Posterior cingulate gyrus (tissue), 11 donors: ENCODE data around the gene ENOSF1.

ENCODE experiments used
- DNase-seq, 10 donors: peaks; one replicate each; pipeline versions ENCODE4 v3.0.0 to v3.0.0-alpha.2; 2020 to 2021; ENCODE audit warnings: mixed read lengths in 3 of 10
- intact Hi-C: fragments of 100-400 bp; cut with DNase I; formaldehyde crosslinking; loops from one replicate; pipeline ENCODE4 v1.15.1; 2023

ENOSF1 gene

GRCh38 chr18:677145-677544, 35.3 kb downstream of the ENOSF1 start:
- no peak for DNase-seq
- intact Hi-C loops, result no loop called here

GRCh38 chr18:676736-677135, 35.7 kb downstream of the ENOSF1 start:
- intact Hi-C loops, result no loop called here
- no peak for DNase-seq

DNA sequence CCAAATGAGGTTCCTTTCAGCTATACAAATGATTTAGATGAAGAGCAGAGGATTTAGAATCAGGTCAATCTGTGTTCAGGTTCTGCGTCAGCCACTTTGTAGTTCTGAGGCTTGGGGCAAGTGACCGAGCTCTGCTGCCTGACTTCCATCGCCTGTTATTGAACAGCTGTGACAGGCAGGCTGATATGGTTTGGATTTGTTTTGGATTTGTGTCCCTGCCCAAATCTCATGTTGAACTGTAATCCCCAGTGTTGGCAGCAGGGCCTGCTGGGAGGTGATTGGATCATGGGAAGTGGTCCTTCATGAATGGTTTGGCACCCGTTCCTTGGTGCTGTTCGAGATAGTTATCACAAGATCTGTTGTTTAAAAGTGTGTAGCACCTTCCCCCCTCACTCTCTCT, 36.4 kb downstream of the ENOSF1 start:
- intact Hi-C loops, result no loop called here
- DNase-seq, result no peak

GRCh38 chr18:675307-675706, 37.1 kb downstream of the ENOSF1 start:
- DNase-seq, result no peak
- intact Hi-C loops, result no loop called here

- intact Hi-C loops, result no loop called here
- DNase-seq, result no peak
Observed at GRCh38 chr18:673769-674168, 38.7 kb downstream of the ENOSF1 start.

GRCh38 chr18:673317-673716, 39.1 kb downstream of the ENOSF1 start:
- intact Hi-C loops, result no loop called here

GRCh38 chr18:671405-671804, 41.0 kb downstream of the ENOSF1 start:
- intact Hi-C loops, result no loop called here
- DNase-seq, result no peak

More at GRCh38 chr18:673317-673716, 39.1 kb downstream of the ENOSF1 start:
- no peak for DNase-seq

- no peak for DNase-seq
- intact Hi-C loops, result no loop called here
Observed at GRCh38 chr18:670522-670921, 41.9 kb downstream of the ENOSF1 start.

GRCh38 chr18:669077-669476, 43.4 kb downstream of the ENOSF1 start:
- DNase-seq, result no peak
- intact Hi-C loops, result no loop called here

DNA sequence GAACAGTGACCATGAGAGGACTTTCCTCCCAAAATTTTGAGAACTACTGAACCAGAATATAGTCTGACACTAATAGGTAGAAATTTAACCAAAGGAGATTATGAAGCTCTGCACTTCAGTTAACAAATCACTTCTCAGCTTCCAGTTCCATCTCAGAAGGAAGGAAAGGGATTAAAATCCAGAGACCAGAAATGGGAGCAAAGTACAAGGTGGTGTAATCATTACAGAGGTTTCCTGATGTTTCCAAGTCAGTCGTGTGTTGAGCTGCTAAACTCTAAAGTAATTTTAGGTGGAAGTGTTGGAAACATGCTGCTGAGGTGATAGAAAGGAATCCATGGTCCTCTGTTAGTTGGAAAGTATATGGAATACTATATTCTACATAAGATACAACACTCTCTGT, 44.2 kb downstream of the ENOSF1 start:
- intact Hi-C loops, result no loop called here
- no peak for DNase-seq

- intact Hi-C loops, result no loop called here
- DNase-seq, result no peak
Observed at GRCh38 chr18:666628-667027, 45.8 kb downstream of the ENOSF1 start.

DNA sequence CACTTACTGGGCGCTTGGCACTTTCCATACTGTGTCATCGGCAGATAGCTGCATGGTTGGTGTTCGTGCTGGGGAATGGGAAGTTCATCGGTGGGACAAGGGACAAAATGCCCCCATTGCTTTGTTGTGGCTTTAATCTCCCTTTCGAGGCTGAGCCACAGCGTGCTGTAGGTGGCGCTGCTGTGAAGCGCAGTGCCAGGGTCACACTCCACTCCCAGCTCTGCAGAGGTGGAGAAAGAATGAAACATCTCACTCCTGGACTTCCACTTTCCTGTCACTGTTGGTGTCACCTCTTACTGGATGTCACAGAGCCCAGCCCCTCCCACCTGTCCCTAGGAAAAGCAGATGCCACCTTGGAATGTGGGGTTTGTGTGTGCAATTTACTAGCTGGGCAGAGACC, 46.3 kb downstream of the ENOSF1 start:
- intact Hi-C loops, result no loop called here
- no peak for DNase-seq

GRCh38 chr18:662197-662596, 50.2 kb downstream of the ENOSF1 start:
- DNase-seq, result no peak
- intact Hi-C loops, result no loop called here

- intact Hi-C loops, result loop anchor here (10.0 kb wide), 1 partner anchor 55 kb away; the partner anchor contains the start of gene ENOSF1
- DNase-seq, result no peak
Observed at GRCh38 chr18:659597-659996, 52.8 kb downstream of the ENOSF1 start.

DNA sequence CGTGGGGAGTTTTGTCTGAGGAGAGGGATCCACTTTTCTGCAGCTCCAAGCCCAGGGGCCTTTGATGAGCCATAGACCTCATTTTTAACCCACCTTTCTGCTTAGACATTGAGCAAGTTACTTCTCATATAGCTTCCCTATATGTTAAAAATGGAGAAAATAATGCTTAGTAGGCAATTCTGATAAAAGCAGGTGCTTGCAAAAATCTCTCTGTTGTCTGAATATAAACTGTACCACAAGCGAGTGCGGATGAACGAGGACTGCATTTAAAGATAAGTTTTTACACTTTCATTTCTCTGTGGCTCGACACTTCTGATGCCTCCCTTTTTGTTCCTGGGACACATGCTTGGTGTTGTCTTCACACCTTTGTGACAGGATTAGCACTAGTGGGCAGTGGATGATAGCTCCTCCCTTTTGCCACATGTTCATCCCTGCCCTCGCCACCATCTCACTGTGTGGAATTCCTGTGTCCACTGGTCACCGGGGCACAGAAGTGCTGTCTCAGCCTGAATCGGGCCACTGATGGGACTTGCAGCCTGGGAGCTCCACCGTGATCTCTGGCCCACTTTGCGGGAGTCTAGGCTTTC, 53.4 kb downstream of the ENOSF1 start:
- DNase-seq, result no peak
- intact Hi-C loops, result loop anchor here (10.0 kb wide), 1 partner anchor 56 kb away; the partner anchor contains the start of gene ENOSF1

GRCh38 chr18:658001-658946, 54.2 kb downstream of the ENOSF1 start:
- intact Hi-C loops, result loop anchor here (10.0 kb wide), 1 partner anchor 57 kb away; the partner anchor contains the start of gene ENOSF1
- peak; percentile 67 to 97 (median 82) for DNase-seq

- DNase-seq, result peak in 5 of 10 donors; percentile 9 to 89 (median 70)
- intact Hi-C loops, result loop anchor here (10.0 kb wide), 1 partner anchor 57 kb away; the partner anchor contains the start of gene ENOSF1
Observed at GRCh38 chr18:657311-658000, 55.0 kb downstream of the ENOSF1 start, which contains the start of gene TYMS. TYMS (plus strand) TSS chr18:657653; CDS start chr18:657743, 90 bp downstream.

DNA sequence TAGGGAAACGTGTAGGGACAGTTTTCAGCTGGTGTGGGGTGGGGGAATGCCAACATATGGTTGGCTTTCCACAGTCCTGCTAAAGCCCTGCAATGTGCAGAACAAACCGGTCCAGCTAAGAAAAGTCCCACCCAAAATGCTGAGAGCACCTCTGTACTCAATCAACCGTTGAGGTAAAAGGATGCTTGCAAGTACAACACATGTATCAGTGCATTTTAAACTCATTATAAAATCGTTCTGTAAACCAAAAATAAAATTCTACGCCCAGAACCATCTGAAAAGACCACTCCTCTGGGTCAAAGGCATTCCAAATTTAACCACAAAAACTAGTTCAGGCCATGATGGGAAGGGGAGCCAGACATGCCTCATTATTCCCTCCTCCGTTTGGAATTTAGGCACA, 57.0 kb downstream of the ENOSF1 start:
- DNase-seq, result no peak
- intact Hi-C loops, result loop anchor here (10.0 kb wide), 1 partner anchor 59 kb away; the partner anchor contains the start of gene ENOSF1

- intact Hi-C loops, result loop anchor here (10.0 kb wide), 1 partner anchor 60 kb away; the partner anchor contains the start of gene ENOSF1
- DNase-seq, result no peak
Observed at GRCh38 chr18:654601-655000, 57.8 kb downstream of the ENOSF1 start.

GRCh38 chr18:653512-653911, 58.9 kb downstream of the ENOSF1 start:
- no peak for DNase-seq
- intact Hi-C loops, result loop anchor here (10.0 kb wide), 1 partner anchor 61 kb away; the partner anchor contains the start of gene ENOSF1

- intact Hi-C loops, result loop anchor here (10.0 kb wide), 1 partner anchor 63 kb away; the partner anchor contains the start of gene ENOSF1
- DNase-seq, result no peak
Observed at GRCh38 chr18:652131-652530, 60.3 kb downstream of the ENOSF1 start.
